GM18870 (cell line): ENCODE measurements around the gene ZNF232.
"Not testable (repeated sequence)": the region's sequence is repeated elsewhere in the genome, so short reads cannot be mapped to it uniquely, and the experiment has no call there.

ENCODE experiments used
- ATAC-seq: cut with Tn5 transposase; IDR thresholded peaks from one replicate; pipeline ENCODE4 v1.9.1; 2021; ENCODE audit warnings: moderate library complexity; ENCODE audit not compliant: unreplicated experiment

ZNF232 gene

GRCh38 chr17:5130261-5130660, 18.6 kb upstream of the ZNF232 start:
- not testable (repeated sequence) for ATAC-seq

- ATAC-seq = not testable (repeated sequence)
Measured at GRCh38 chr17:5129770-5130169, 18.1 kb upstream of the ZNF232 start.

DNA sequence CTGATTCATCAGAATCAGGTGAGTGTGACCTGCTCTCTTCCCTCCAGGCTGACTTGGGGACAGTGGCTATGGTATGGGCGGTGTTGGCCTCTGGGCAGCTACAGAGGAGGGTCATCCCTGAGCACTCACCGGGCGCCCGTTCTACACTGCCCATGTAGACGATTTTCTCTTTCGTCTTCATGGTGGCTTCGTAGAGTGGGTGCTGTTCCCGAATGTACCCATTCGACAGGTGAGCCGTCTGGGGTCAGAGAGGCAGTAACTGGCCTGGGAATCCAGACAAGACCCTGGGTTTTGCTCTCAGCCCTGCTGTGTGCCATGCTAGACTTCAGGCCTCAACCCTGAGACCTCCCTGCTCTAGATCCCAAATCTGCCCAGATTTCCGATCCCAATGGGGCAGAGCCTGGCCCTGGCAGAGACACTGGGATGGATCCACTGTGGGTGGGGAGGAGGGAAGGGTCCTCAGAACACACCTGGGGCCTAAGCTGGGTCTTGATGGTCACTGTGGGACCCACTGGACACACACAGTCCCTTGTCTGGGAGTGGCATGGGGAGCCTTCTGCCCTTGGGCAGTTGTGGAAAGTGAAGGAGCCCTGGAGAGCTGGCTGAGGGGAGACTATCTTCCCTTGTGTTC, 17.3 kb upstream of the ZNF232 start:
- no peak for ATAC-seq

DNA sequence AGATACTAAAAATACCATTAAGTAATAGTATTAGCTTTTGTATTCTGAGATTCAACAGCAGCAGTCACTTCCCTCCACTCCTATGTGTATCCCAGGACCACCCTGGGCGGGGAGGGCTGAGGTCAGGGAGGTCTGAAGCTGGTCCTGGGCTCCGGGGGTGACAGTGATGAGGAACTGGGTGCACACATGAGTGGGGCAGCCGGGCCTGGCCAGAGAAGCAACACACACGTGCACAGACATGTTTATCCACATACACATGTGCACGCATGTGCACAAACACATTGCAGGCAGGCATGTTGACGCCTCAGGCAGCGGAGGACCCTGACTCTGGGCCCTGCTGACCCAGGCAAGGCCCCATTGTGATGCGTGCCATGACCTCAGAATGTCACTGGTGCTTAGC, 16.7 kb upstream of the ZNF232 start:
- ATAC-seq = not testable (repeated sequence)

GRCh38 chr17:5127910-5128309, 16.2 kb upstream of the ZNF232 start:
- no peak for ATAC-seq

DNA sequence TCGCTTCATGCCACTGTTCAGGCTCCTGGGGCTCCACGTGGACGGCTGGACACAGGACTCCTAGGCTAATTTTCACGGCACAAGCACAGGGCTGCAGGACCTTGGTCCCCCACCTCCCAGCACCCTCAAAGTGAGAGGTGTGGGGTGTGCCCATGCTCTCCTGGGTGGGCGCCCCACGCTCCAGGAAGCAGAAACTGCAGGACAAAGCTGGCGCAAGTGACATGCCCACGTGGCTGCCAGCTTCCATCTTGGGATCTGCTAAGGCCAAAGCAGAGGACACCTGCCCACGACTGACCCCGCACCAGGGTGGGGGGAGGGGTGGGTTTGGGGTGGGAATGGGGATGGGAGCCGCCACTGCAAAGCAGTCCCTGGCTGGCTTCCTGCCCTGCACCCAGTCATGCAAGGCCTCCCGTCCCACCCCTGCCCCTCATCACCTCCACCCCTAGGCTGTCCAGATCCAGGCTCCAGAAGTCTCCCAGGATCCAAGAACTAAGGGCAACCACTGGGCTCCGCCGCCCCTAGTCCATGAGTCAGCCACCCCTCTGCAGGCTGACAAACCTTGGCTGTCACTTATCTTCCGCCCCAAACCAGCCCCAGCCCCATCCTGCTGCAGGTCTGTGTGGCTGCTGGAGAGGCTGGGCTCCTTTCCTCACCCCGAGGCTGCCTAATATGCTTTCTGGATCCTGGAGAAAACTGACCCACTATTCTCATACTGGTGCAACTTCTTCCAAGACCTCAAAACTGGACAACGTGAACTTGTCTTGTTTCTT, 15.2 kb upstream of the ZNF232 start:
- ATAC-seq = no peak

- ATAC-seq = not testable (repeated sequence)
Measured at GRCh38 chr17:5124896-5125295, 13.2 kb upstream of the ZNF232 start.

DNA sequence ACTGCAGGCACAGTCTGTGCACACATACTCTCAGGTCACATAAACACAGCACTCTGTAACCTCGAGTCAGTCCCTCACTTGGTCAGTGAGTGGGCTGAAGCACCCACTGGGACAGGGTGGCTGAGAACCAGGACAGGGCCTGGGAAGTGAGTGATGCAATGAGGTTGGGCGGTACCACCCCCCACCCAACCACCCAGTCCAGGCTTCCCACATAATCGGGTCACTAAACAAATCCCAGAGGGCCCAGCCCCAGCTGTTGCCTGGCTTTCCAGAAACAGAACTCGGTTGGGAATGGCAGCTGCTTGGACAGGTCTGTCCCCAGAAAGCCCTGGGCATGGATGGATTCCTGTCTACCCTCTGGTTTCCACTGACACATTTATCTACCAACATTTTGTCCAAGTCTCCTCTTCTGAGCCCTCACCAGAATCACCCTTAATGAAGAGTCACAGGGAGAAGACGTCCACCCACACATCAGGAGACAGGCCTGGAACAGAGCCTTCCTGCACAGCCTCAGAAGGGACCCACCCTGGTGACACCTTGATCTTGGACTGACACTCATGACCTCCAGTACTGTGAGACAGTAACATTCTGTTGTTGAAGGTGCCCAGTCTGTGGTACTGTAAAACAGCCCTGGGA, 12.6 kb upstream of the ZNF232 start:
- ATAC-seq = not testable (repeated sequence)

DNA sequence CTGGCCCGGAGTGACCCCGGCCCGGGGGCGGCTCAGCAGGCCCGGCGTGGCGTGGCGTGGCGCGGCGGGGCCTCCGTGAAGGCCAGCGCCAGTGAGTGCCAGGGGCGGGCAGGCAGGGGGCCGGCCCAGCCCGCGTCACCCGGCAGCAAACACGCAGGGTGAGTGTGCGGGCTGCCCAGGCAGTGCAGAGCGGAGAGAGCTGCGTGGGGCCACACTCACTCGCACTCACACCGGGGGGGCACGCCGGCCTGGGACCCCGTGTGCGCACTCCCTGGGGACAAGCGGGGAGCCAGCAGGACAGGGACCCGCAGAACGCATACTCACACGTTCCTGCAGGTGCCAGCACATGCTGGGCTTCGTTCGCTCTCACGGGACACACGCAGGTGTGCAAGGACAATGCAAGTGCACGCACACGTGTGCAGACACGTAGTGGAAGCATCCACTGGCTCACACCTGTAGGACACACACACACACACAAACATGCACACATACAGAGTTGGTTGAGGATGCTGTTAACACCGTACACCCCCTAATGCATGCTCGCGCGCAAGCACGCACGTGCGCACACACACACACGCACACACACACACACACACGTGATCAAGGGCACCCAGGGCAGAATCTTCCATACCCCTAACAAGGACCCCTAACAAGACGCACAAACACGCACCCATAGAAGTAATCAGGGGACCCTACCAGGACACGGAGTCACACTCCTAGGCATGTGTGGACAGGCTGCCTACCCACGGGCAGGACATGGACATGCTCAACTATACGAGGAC, 11.9 kb upstream of the ZNF232 start:
- no peak for ATAC-seq

DNA sequence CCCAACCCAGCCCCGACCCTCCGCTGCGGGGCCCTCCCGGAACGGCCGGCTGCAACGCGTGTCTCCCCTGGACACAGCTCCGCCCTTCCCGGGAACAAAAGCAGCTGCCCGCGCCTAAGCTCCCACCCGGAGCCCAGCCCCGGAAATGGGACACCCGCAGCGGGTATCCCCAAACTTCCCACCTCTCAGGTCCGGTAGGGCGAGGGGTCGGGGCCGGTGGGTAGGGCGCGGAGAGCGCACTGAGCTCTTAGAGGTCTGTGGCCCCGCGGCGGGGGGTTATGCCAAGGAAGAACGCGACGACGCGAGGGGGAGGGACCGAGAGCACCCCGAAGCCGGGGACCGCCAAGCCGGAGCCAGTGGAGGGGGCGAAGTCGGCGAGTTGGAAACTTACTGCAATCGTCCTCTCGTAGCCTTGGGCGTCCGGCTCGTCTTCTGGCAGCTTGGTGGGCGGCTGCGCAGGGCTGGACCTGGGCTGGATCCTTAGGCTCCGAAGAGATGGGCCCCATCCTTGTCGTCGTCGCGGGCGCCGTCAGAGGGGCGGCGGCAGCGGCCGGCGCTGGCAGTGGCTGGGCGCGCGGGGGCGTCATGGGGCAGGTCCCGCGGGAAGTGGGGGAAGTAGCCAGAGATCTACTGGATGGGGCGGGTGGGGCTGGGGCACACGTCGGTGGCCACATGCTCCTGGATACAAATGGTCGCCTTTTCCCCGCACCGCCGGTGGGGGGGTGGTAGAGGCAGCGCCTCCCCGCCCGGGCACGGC, 11.1 kb upstream of the ZNF232 start:
- no peak for ATAC-seq

DNA sequence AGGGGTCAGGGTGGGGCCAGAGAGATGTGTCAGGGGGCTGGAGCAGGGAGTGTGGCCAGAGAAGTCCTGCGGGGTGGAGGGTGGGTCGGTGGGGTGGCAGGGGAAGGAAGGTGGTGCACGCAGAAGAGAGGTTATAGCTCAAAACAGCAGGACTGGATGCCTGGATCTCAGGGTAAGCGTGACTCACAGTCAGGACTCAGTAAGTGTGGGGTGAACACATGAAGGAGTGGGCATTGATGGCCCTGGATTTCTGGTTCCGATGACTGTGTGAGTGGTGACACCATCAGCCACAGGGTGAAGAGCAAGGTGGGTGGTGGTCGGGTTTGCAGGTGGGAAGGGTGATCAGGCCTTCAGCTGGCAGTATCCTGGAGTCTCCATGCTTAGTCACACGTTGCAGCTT, 10.4 kb upstream of the ZNF232 start:
- not testable (repeated sequence) for ATAC-seq

- no peak for ATAC-seq
Measured at GRCh38 chr17:5121186-5121841, 9.6 kb upstream of the ZNF232 start.

DNA sequence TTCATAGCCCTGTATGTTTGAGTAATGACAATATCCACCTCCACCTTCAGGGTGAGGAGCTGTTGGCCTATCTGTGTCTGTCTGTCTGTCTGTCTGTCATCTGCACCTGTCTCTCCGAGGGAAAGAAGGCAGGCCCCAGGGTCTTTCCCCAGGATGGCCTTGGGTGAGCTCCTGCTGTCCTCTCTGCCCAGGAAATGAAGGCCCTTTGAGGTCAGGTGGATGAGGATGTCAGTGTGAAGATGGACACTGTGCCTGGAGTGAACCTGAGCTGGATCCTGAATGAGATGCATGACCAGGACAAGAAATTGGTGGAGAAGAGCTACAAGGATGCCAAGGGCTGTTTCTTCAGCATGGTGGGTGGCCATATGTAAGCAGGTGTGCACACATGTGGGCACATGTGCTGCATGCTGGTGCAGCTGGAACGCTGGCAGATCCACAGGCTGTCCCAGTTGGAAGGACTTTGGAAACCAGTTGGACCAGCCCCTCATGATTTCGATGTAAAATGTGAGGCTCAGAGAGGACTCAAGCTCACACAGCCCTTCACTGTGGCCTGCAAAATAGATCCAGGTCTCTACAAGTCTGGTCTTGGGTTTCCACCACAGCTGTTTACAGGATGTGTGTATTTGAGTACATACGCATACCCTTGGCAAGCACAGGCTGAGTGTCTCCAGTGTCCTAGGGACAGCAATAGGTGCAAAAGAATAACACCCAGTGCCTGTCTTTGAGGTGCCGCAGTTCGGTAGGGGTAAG, 8.9 kb upstream of the ZNF232 start:
- ATAC-seq = not testable (repeated sequence)

- no peak for ATAC-seq
Measured at GRCh38 chr17:5120036-5120435, 8.4 kb upstream of the ZNF232 start.

- no peak for ATAC-seq
Measured at GRCh38 chr17:5118219-5118618, 6.5 kb upstream of the ZNF232 start.

GRCh38 chr17:5115673-5116651, 4.3 kb upstream of the ZNF232 start, which contains the start of gene USP6:
TSS of gene USP6 (plus strand) at chr17:5116032. CDS start at chr17:5130368, 14,336 bp downstream.
- ATAC-seq = no peak

- no peak for ATAC-seq
Measured at GRCh38 chr17:5110816-5111215, 862 bp downstream of the ZNF232 start.

DNA sequence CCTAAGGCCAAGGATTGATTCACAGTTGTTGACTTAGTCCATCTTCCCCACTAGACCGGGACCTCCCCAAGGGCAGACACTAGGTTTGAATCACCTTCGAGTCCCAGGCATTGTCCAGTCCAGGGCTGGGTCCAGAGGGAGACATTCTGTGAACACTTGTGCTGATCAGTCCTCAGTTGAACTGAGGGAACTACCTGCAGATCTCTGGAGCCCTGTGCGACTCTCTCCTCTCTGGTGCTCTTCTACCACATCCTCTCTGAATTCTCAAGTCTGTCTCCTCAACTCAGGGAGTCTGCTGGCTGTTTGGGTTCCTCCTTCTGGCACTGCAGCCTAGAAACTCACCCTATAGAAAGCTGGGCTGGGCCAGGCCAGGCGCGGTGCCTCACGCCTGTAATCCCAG, 10.8 kb downstream of the ZNF232 start:
- no peak for ATAC-seq
